Ishikawa (cell line): ENCODE data around the gene AFF2.

Experiments used
- CEBPB ChIP-seq: IDR thresholded peaks from 2 replicates; pipeline ENCODE4 v1.6.1; 2012
- FOXM1 ChIP-seq: IDR thresholded peaks from 2 replicates; pipeline ENCODE4 v1.6.1; 2012; ENCODE audit warnings: low read depth, borderline replicate concordance
- TCF12 ChIP-seq: IDR thresholded peaks from 2 replicates; pipeline ENCODE4 v1.6.1; 2012; ENCODE audit warnings: low read depth
- TF ChIP-seq, protein P1 (sequence below): IDR thresholded peaks from 2 replicates; pipeline ENCODE4 v1.6.1; 2012; ENCODE audit warnings: low read depth, mild to moderate bottlenecking

DNA sequence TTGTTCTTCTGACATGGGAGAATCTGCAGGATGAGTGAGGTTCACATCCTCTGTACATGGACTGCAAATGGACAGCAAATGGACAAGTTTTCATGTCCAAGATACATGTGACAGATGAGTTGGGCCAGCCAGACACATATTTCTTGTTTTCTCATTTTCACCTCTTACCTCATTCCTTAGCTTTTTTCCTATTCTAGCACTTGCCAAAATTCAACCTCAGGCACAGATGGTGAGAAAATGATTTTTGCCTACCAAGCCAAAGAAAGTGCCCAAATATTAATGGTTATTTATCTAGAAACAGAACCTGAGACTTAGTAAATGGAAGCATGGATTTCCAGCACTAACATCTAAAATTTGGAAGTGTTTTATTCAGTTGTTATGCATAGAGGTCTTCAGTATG is 402.2 kb downstream of the AFF2 start:
- TF ChIP-seq, protein P1, sequence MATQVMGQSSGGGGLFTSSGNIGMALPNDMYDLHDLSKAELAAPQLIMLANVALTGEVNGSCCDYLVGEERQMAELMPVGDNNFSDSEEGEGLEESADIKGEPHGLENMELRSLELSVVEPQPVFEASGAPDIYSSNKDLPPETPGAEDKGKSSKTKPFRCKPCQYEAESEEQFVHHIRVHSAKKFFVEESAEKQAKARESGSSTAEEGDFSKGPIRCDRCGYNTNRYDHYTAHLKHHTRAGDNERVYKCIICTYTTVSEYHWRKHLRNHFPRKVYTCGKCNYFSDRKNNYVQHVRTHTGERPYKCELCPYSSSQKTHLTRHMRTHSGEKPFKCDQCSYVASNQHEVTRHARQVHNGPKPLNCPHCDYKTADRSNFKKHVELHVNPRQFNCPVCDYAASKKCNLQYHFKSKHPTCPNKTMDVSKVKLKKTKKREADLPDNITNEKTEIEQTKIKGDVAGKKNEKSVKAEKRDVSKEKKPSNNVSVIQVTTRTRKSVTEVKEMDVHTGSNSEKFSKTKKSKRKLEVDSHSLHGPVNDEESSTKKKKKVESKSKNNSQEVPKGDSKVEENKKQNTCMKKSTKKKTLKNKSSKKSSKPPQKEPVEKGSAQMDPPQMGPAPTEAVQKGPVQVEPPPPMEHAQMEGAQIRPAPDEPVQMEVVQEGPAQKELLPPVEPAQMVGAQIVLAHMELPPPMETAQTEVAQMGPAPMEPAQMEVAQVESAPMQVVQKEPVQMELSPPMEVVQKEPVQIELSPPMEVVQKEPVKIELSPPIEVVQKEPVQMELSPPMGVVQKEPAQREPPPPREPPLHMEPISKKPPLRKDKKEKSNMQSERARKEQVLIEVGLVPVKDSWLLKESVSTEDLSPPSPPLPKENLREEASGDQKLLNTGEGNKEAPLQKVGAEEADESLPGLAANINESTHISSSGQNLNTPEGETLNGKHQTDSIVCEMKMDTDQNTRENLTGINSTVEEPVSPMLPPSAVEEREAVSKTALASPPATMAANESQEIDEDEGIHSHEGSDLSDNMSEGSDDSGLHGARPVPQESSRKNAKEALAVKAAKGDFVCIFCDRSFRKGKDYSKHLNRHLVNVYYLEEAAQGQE = no peak
- TF ChIP-seq CEBPB (no peak), FOXM1 (no peak), TCF12 (no peak)
